HepG2 (cell line): ENCODE results near the gene CBFA2T2. TPM values are rescaled to one million over a fixed set of nuclear protein-coding genes. Genes with fewer than 3 reads are reported as not detected.

ENCODE experiments used
- ATAC-seq: fragments of 200-7000 bp; cut with Tn5 transposase; 3 replicates; pipeline ENCODE4 v1.9.1; 2020; ENCODE audit warnings: mild to moderate bottlenecking, moderate library complexity
- BruUV-seq: library from RNA; stranded (reverse); fragments of 400-500 nt; replicated peaks from 2 replicates; lab custom pipeline; 2021; lab: Mats Ljungman, UMichigan
- CTCF ChIA-PET: fragments of 300-600 bp; formaldehyde crosslinking; extraction: SDS; loops from one replicate; lab custom pipeline; 2021; ENCODE audit warnings: low total read pairs, inconsistent platforms, low intra/inter-chr PET ratio; lab: Yijun Ruan, JAX
- POLR2A ChIA-PET: fragments of 350-600 bp; sonication (Branson Sonifier 250); formaldehyde crosslinking; loops from one replicate; lab custom pipeline; 2020; ENCODE audit warnings: antibody characterized with exemption, inconsistent platforms; lab: Yijun Ruan, JAX
- DNase-seq: peaks from one replicate; pipeline ENCODE4 v3.0.0-alpha.2; 2015; ENCODE audit warnings: low spot score
- FAIRE-seq: peaks from 3 replicates; lab custom pipeline; 2011; peaks lifted over from hg19 to GRCh38; lab: Jason Lieb, UNC
- H2AFZ ChIP-seq: one replicate; pipeline ENCODE4 v1.6.1; 2011; ENCODE audit warnings: low read length, inconsistent platforms
- H3K27ac ChIP-seq: fragments of 300-600 bp; 3 replicates; pipeline ENCODE4 v1.8.0; 2011; ENCODE audit warnings: mixed run types, mild to moderate bottlenecking, mixed read lengths, low read length, inconsistent platforms; ENCODE audit not compliant: insufficient read depth; ENCODE audit errors: extremely low read length
- H3K27me3 ChIP-seq, 2 experiments: fragments of 200-600 bp in 1 of 2; 2 replicates in 1 of 2; 3 replicates in 1 of 2; pipeline versions ENCODE4 v1.6.0 to v1.8.0; 2011; ENCODE audit warnings: low read length in 2 of 2, mild to moderate bottlenecking in 2 of 2, moderate library complexity in 2 of 2, inconsistent platforms in 1 of 2; ENCODE audit not compliant: insufficient read depth in 2 of 2, control insufficient read depth in 1 of 2
- H3K36me3 ChIP-seq, 2 experiments: fragments of 200-600 bp in 1 of 2; replicated peaks in 1 of 2; 2 replicates in 1 of 2; 3 replicates in 1 of 2; pipeline versions ENCODE4 v1.5.1 to v1.8.0; 2011; ENCODE audit warnings: low read length in 2 of 2, inconsistent platforms in 1 of 2; ENCODE audit not compliant: insufficient read depth in 2 of 2, control insufficient read depth in 1 of 2
- H3K4me1 ChIP-seq: 2 replicates; pipeline ENCODE4 v1.5.1; 2012; ENCODE audit warnings: low read length, inconsistent platforms; ENCODE audit not compliant: insufficient read depth
- H3K4me2 ChIP-seq: 2 replicates; pipeline ENCODE4 v1.6.0; 2011; ENCODE audit warnings: low read depth, low read length, inconsistent platforms
- H3K4me3 ChIP-seq, 3 experiments: fragments of 200-600 bp in 1 of 3; sonication (generic), shearing (Covaris generic) in 1 of 3; replicated peaks in 1 of 3; 2 replicates each; pipeline ENCODE4 v1.5.1; 2011 to 2016; ENCODE audit warnings: low read length in 3 of 3, inconsistent platforms in 2 of 3, low read depth in 2 of 3, mild to moderate bottlenecking in 2 of 3, control low read depth in 1 of 3, mixed read lengths in 1 of 3; ENCODE audit not compliant: insufficient read depth in 1 of 3
- H3K79me2 ChIP-seq: one replicate; pipeline ENCODE4 v1.6.1; 2011; ENCODE audit warnings: low read length, inconsistent platforms; ENCODE audit not compliant: insufficient read depth
- H3K9ac ChIP-seq: 2 replicates; pipeline ENCODE4 v1.6.0; 2011; ENCODE audit warnings: mild to moderate bottlenecking, low read depth, low read length, inconsistent platforms; ENCODE audit not compliant: insufficient read depth
- H3K9me3 ChIP-seq: 2 replicates; pipeline ENCODE4 v1.5.1; 2012; ENCODE audit warnings: mild to moderate bottlenecking, low read length
- H4K20me1 ChIP-seq: 2 replicates; pipeline ENCODE4 v1.6.0; 2011; ENCODE audit warnings: inconsistent platforms, mild to moderate bottlenecking, low read length, moderate library complexity; ENCODE audit not compliant: insufficient read depth
- CREBL2 ChIP-seq: sonication (generic); formaldehyde crosslinking; IDR thresholded peaks from 2 replicates; pipeline ENCODE4 v1.8.1; 2023; ENCODE audit warnings: missing genetic modification reagents, mild to moderate bottlenecking, borderline replicate concordance
- FOXO1 ChIP-seq: sonication (generic); formaldehyde crosslinking; IDR thresholded peaks from 2 replicates; pipeline ENCODE4 v1.4.0; 2020; ENCODE audit warnings: missing genetic modification reagents
- POLR2A ChIP-seq, 2 experiments: IDR thresholded peaks; 2 replicates each; pipeline ENCODE4 v1.6.1; 2011; ENCODE audit warnings: low read depth in 2 of 2, low read length in 2 of 2, mild to moderate bottlenecking in 1 of 2, moderate library complexity in 1 of 2; ENCODE audit not compliant: insufficient read depth in 1 of 2
- SKIL ChIP-seq: sonication (generic); formaldehyde crosslinking; IDR thresholded peaks from 2 replicates; pipeline ENCODE4 v1.8.0; 2022; ENCODE audit warnings: missing genetic modification reagents, mild to moderate bottlenecking, moderate library complexity, borderline replicate concordance
- TEAD3 ChIP-seq: optimal IDR thresholded peaks from 2 replicates; pipeline ENCODE3; 2016; ENCODE audit warnings: borderline replicate concordance
- ZKSCAN8 ChIP-seq: IDR thresholded peaks from 2 replicates; pipeline ENCODE4 v1.6.1; 2016; ENCODE audit warnings: borderline replicate concordance, missing genetic modification reagents, missing compliant biosample characterization
- ZNF446 ChIP-seq: sonication (generic); formaldehyde crosslinking; IDR thresholded peaks from 2 replicates; pipeline ENCODE4 v1.5.0; 2020; ENCODE audit warnings: mild to moderate bottlenecking, missing genetic modification reagents
- ZNF614 ChIP-seq: IDR thresholded peaks from 2 replicates; pipeline ENCODE4 v1.6.1; 2018; ENCODE audit warnings: missing biosample characterization, missing genetic modification reagents, inconsistent platforms, borderline replicate concordance
- WGBS: methylation state at CpG from one replicate; pipeline ENCODE4 v1.1.6; 2017; ENCODE audit warnings: low lambda C conversion rate; 5-methylcytosine and 5-hydroxymethylcytosine counted together
- in situ Hi-C: cut with HindIII; loops from 2 replicates; pipeline ENCODE4 v1.10.0; 2017; ENCODE audit warnings: low pct_unique_long_range_greater_than_20kb; ENCODE audit not compliant: extremely low pct_ligation_motif_present
- intact Hi-C: fragments of 100-400 bp; cut with micrococcal nuclease; formaldehyde crosslinking; loops from one replicate; pipeline ENCODE4 v1.10.0; 2022; ENCODE audit not compliant: unreplicated experiment
- polyA plus RNA-seq, 8 experiments: library from polyadenylated mRNA; depleted of rRNA in 3 of 8; stranded (reverse) in 7 of 8; unstranded in 1 of 8; fragments of >200 nt; fragmentation: Illumina TruSeq in 4 of 8; extraction: Trizol in 4 of 8; gene quantifications; 2 replicates each; pipeline versions ENCODE4 v1.2.1 to v1.2.3, GENCODE V29; 2011 to 2016; ENCODE audit warnings: low read depth in 4 of 8, missing spikeins in 1 of 8, mixed read lengths in 1 of 8; ENCODE audit not compliant: insufficient read depth in 1 of 8
- total RNA-seq, 5 experiments: library from RNA; depleted of rRNA; stranded (reverse); fragments of >200 nt; fragmentation: Illumina TruSeq; extraction: Trizol; gene quantifications; 2 replicates each; pipeline ENCODE4 v1.2.3, GENCODE V29; 2016; ENCODE audit warnings: low read depth in 1 of 5

Gene CBFA2T2
- total and polyA plus RNA-seq, 2 of the 13 experiments (the other 11 are each of a cell fraction or from before 2014, with no cell fraction given): 6.3 to 21.2 TPM

GRCh38 chr20:33669873-33670640 lies 180.2 kb downstream of the CBFA2T2 start:
- intact Hi-C loops: loop anchor here (5.0 kb wide), 2 partner anchors 62 to 327 kb away; partner anchors contain the start of gene ZNF341
- ChIA-PET POLR2A (no interaction called here), CTCF (no interaction called here)
- WGBS: 97% methylated on average over 13 of the region's 13 CpGs
- Histone ChIP-seq H3K36me3 (peaks cover 19 to 41% of the 10 kb centered on the region in 2 experiments), H3K4me3 (no peak overlapping the region), H3K9me3 (no peaks in the 10 kb centered on the region), H3K4me1 (peaks cover 45% of the 10 kb centered on the region), H3K27ac (no peak overlapping the region), H4K20me1 (0 out of 2 replicates have a peak, but pooled peaks cover 3% of the 10 kb centered on the region), H3K4me2 (no peak overlapping the region), H2AFZ (no peak overlapping the region), H3K9ac (no peak overlapping the region), H3K79me2 (peaks cover 24% of the 10 kb centered on the region), H3K27me3 (peaks cover 0 to 3% of the 10 kb centered on the region in 2 experiments; a peak in 1 of 5 replicates)
- ATAC-seq (no peak), FAIRE-seq (no peak), DNase-seq (no peak)
- in situ Hi-C loops: no loop called here
- no TSS peak for BruUV-seq
- 0 out of 2 replicates have a peak, but pooled peaks have one; percentile 21 for TF ChIP-seq FOXO1
- TF ChIP-seq ZNF446 (CRISPR knock-in tag): 0 out of 2 replicates have a peak, but pooled peaks have one; percentile 36
- no peak for TF ChIP-seq TEAD3 (CRISPR knock-in tag)
- no peak for TF ChIP-seq ZKSCAN8 (CRISPR knock-in tag)
- peak in 1 of 2 experiments; percentile 41; a peak in 1 of 4 replicates for TF ChIP-seq POLR2A (IDR thresholded peaks at IDR 0.05; ENCODE audit: insufficient read depth in 1 of 2, low read depth in 2 of 2, low read length in 2 of 2)
- no peak for TF ChIP-seq ZNF614
- TF ChIP-seq SKIL (CRISPR knock-in tag): 0 out of 2 replicates have a peak, but pooled peaks have one; percentile 14
- TF ChIP-seq CREBL2: no peak
